ENCODE measurements around the gene TRIM17. TPM values are rescaled to one million over a fixed set of nuclear protein-coding genes. Genes with fewer than 3 reads are reported as not detected.

Gene TRIM17
- total RNA-seq, 2 donors from 2014 or later, result 8.4 to 19.6 TPM

DNA sequence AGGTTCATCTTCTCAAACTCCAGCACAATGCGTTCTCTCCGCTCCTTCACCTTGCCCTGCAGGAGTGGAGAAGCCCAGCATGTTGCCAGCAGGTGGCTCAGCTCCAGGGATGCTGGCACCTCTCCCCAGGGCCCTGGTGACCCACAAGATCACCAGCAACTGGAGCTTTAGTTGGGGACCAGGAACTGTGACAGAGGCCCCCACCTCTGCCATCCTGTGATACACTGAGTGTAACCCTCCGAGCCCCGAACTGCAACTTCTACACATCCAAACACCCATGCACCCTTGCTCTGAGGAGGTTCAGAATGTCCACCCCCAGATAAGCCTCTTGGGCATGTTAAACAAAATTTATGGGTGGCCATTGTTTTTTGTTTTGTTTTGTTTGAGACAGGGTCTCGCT, 5.5 kb downstream of the TRIM17 start:
- H3K4me1 Mint-ChIP-seq, result peaks cover 12% of the 10 kb centered on the region
- H3K27ac Mint-ChIP-seq, result no peak overlapping the region
- no peak overlapping the region for H3K4me3 Mint-ChIP-seq
- H3K4me1 ChIP-seq (ENCODE audit: control insufficient read depth, insufficient read depth, low read length), result no peaks in the 10 kb centered on the region
- TF ChIP-seq, protein P1, sequence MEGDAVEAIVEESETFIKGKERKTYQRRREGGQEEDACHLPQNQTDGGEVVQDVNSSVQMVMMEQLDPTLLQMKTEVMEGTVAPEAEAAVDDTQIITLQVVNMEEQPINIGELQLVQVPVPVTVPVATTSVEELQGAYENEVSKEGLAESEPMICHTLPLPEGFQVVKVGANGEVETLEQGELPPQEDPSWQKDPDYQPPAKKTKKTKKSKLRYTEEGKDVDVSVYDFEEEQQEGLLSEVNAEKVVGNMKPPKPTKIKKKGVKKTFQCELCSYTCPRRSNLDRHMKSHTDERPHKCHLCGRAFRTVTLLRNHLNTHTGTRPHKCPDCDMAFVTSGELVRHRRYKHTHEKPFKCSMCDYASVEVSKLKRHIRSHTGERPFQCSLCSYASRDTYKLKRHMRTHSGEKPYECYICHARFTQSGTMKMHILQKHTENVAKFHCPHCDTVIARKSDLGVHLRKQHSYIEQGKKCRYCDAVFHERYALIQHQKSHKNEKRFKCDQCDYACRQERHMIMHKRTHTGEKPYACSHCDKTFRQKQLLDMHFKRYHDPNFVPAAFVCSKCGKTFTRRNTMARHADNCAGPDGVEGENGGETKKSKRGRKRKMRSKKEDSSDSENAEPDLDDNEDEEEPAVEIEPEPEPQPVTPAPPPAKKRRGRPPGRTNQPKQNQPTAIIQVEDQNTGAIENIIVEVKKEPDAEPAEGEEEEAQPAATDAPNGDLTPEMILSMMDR (conservative IDR thresholded peaks at IDR 0.05), result no peak
- no peak overlapping the region for H3K4me3 ChIP-seq (ENCODE audit: low read length)
- no peak for DNase-seq
- H3K9me3 Mint-ChIP-seq, result no peaks in the 10 kb centered on the region
- H3K36me3 Mint-ChIP-seq (ENCODE audit: low read depth), result peaks cover 27% of the 10 kb centered on the region
- WGBS, 2 experiments (ENCODE audit: insufficient coverage in 1 of 2, insufficient read length in 1 of 2), result 96% methylated on average over 3 to 5 of the region's 5 CpGs
- peaks cover 16% of the 10 kb centered on the region for H3K36me3 ChIP-seq (ENCODE audit: control insufficient read depth, insufficient read depth, low read length)
- H3K9me3 ChIP-seq (ENCODE audit: control insufficient read depth, low read length), result no peaks in the 10 kb centered on the region
- H3K27me3 Mint-ChIP-seq (ENCODE audit: insufficient read depth), result peaks cover 29% of the 10 kb centered on the region
- H3K9ac ChIP-seq (ENCODE audit: extremely low read depth, low read length, poor library complexity, severe bottlenecking), result no peak overlapping the region
- no peaks in the 10 kb centered on the region for H3K27me3 ChIP-seq (ENCODE audit: control insufficient read depth, insufficient read depth, low read length, poor library complexity, severe bottlenecking)
- H3K27ac ChIP-seq (ENCODE audit: low read depth, low read length), result no peak overlapping the region

GRCh38 chr1:228410671-228411070, 6.0 kb downstream of the TRIM17 start:
- Histone ChIP-seq H3K36me3 (ENCODE audit: control insufficient read depth, insufficient read depth, low read length) (peaks cover 16% of the 10 kb centered on the region), H3K9ac (ENCODE audit: extremely low read depth, low read length, poor library complexity, severe bottlenecking) (no peak overlapping the region), H3K27ac (ENCODE audit: low read depth, low read length) (no peak overlapping the region), H3K27me3 (ENCODE audit: control insufficient read depth, insufficient read depth, low read length, poor library complexity, severe bottlenecking) (no peaks in the 10 kb centered on the region), H3K4me3 (ENCODE audit: low read length) (no peak overlapping the region), H3K9me3 (ENCODE audit: control insufficient read depth, low read length) (no peaks in the 10 kb centered on the region), H3K4me1 (ENCODE audit: control insufficient read depth, insufficient read depth, low read length) (no peaks in the 10 kb centered on the region)
- TF ChIP-seq, protein P1 (conservative IDR thresholded peaks at IDR 0.05), result peak; percentile 15
- no peak overlapping the region for H3K27ac Mint-ChIP-seq
- DNase-seq, result peak; percentile 66
- peaks cover 8% of the 10 kb centered on the region for H3K4me1 Mint-ChIP-seq
- H3K36me3 Mint-ChIP-seq (ENCODE audit: low read depth), result peaks cover 27% of the 10 kb centered on the region
- H3K27me3 Mint-ChIP-seq (ENCODE audit: insufficient read depth), result peaks cover 24% of the 10 kb centered on the region
- H3K4me3 Mint-ChIP-seq, result no peak overlapping the region
- WGBS, 2 experiments (ENCODE audit: insufficient coverage in 1 of 2, insufficient read length in 1 of 2), result 91 to 100% methylated on average over 5 to 11 of the region's 11 CpGs
- H3K9me3 Mint-ChIP-seq, result no peaks in the 10 kb centered on the region

GRCh38 chr1:228410015-228410414, 6.6 kb downstream of the TRIM17 start:
- TF ChIP-seq, protein P1 (conservative IDR thresholded peaks at IDR 0.05), result no peak
- H3K9me3 Mint-ChIP-seq, result no peaks in the 10 kb centered on the region
- H3K27me3 Mint-ChIP-seq (ENCODE audit: insufficient read depth), result peaks cover 18% of the 10 kb centered on the region
- H3K9me3 ChIP-seq (ENCODE audit: control insufficient read depth, low read length), result no peaks in the 10 kb centered on the region
- H3K27ac ChIP-seq (ENCODE audit: low read depth, low read length), result no peak overlapping the region
- no peak for DNase-seq
- H3K4me1 ChIP-seq (ENCODE audit: control insufficient read depth, insufficient read depth, low read length), result no peaks in the 10 kb centered on the region
- no peaks in the 10 kb centered on the region for H3K27me3 ChIP-seq (ENCODE audit: control insufficient read depth, insufficient read depth, low read length, poor library complexity, severe bottlenecking)
- H3K9ac ChIP-seq (ENCODE audit: extremely low read depth, low read length, poor library complexity, severe bottlenecking), result no peak overlapping the region
- no peak overlapping the region for H3K4me3 ChIP-seq (ENCODE audit: low read length)
- H3K4me1 Mint-ChIP-seq, result peaks cover 5% of the 10 kb centered on the region
- peaks cover 16% of the 10 kb centered on the region for H3K36me3 ChIP-seq (ENCODE audit: control insufficient read depth, insufficient read depth, low read length)
- H3K4me3 Mint-ChIP-seq, result no peak overlapping the region
- 94 to 100% methylated on average over 8 of the region's 8 CpGs for WGBS, 2 experiments (ENCODE audit: insufficient coverage in 1 of 2, insufficient read length in 1 of 2)
- H3K36me3 Mint-ChIP-seq (ENCODE audit: low read depth), result peaks cover 27% of the 10 kb centered on the region
- H3K27ac Mint-ChIP-seq, result no peak overlapping the region
